GM23338 (cell line): ENCODE measurements around the gene TATDN3.

Experiments
- CREB1 ChIP-seq: fragments of 250-450 bp; sonication (Bioruptor Pico); IDR thresholded peaks from 2 replicates; pipeline ENCODE4 v1.5.0; 2020; ENCODE audit warnings: low read depth, mild to moderate bottlenecking, moderate library complexity
- CTCF ChIP-seq, 2 experiments: fragments of 200-600 bp in 1 of 2; sonication (generic) in 1 of 2; conservative IDR thresholded peaks; 2 replicates each; pipeline versions ENCODE4 v1.5.1 to v1.6.1; 2016 to 2017; ENCODE audit warnings: antibody characterized with exemption in 2 of 2, low read depth in 2 of 2, mild to moderate bottlenecking in 2 of 2, moderate library complexity in 1 of 2
- EZH2 ChIP-seq: fragments of 200-600 bp; sonication (generic); IDR thresholded peaks from one replicate; pipeline ENCODE4 v1.8.0; 2017; ENCODE audit warnings: antibody characterized with exemption, mild to moderate bottlenecking, low read depth; ENCODE audit not compliant: unreplicated experiment
- EZH2phosphoT487 ChIP-seq: fragments of 200-600 bp; sonication (generic); IDR thresholded peaks from one replicate; pipeline ENCODE4 v1.8.1; 2018; ENCODE audit warnings: antibody characterized with exemption; ENCODE audit not compliant: unreplicated experiment
- JUNB ChIP-seq: IDR thresholded peaks from one replicate; pipeline ENCODE4 v1.6.1; 2016; ENCODE audit warnings: antibody characterized with exemption; ENCODE audit not compliant: unreplicated experiment
- POLR2AphosphoS5 ChIP-seq: IDR thresholded peaks from 2 replicates; pipeline ENCODE4 v1.6.1; 2016; ENCODE audit warnings: antibody characterized with exemption, low read depth
- STAT1 ChIP-seq: IDR thresholded peaks from one replicate; pipeline ENCODE4 v1.6.1; 2016; ENCODE audit warnings: antibody characterized with exemption; ENCODE audit not compliant: unreplicated experiment
- ZNF114 ChIP-seq: fragments of 250-450 bp; sonication (Bioruptor Pico); IDR thresholded peaks from 2 replicates; pipeline ENCODE4 v1.5.0; 2020; ENCODE audit warnings: mild to moderate bottlenecking, moderate library complexity
- ZNF331 ChIP-seq: fragments of 250-450 bp; sonication (Bioruptor Pico); IDR thresholded peaks from 2 replicates; pipeline ENCODE4 v1.5.0; 2020; ENCODE audit warnings: low read depth, mild to moderate bottlenecking, moderate library complexity
- TF ChIP-seq, protein P1 (sequence below): IDR thresholded peaks from 2 replicates; pipeline ENCODE4 v1.6.1; 2016; ENCODE audit warnings: antibody characterized with exemption
- TF ChIP-seq, protein P2 (sequence below): IDR thresholded peaks from one replicate; pipeline ENCODE4 v1.6.1; 2018; ENCODE audit warnings: antibody characterized with exemption; ENCODE audit not compliant: unreplicated experiment

GRCh38 chr1:212827171-212827776 lies 35.6 kb downstream of the TATDN3 start:
- no peak for TF ChIP-seq CTCF (conservative IDR thresholded peaks at IDR 0.05; ENCODE audit: low read depth in 2 of 2)
- no peak for TF ChIP-seq EZH2
- no peak for TF ChIP-seq EZH2phosphoT487
- TF ChIP-seq POLR2AphosphoS5, result no peak
- TF ChIP-seq CREB1, result no peak
- no peak for TF ChIP-seq ZNF331 (CRISPR knock-in tag)
- TF ChIP-seq JUNB, result no peak
- TF ChIP-seq, protein P1, sequence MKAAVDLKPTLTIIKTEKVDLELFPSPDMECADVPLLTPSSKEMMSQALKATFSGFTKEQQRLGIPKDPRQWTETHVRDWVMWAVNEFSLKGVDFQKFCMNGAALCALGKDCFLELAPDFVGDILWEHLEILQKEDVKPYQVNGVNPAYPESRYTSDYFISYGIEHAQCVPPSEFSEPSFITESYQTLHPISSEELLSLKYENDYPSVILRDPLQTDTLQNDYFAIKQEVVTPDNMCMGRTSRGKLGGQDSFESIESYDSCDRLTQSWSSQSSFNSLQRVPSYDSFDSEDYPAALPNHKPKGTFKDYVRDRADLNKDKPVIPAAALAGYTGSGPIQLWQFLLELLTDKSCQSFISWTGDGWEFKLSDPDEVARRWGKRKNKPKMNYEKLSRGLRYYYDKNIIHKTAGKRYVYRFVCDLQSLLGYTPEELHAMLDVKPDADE, result no peak
- TF ChIP-seq, protein P2, sequence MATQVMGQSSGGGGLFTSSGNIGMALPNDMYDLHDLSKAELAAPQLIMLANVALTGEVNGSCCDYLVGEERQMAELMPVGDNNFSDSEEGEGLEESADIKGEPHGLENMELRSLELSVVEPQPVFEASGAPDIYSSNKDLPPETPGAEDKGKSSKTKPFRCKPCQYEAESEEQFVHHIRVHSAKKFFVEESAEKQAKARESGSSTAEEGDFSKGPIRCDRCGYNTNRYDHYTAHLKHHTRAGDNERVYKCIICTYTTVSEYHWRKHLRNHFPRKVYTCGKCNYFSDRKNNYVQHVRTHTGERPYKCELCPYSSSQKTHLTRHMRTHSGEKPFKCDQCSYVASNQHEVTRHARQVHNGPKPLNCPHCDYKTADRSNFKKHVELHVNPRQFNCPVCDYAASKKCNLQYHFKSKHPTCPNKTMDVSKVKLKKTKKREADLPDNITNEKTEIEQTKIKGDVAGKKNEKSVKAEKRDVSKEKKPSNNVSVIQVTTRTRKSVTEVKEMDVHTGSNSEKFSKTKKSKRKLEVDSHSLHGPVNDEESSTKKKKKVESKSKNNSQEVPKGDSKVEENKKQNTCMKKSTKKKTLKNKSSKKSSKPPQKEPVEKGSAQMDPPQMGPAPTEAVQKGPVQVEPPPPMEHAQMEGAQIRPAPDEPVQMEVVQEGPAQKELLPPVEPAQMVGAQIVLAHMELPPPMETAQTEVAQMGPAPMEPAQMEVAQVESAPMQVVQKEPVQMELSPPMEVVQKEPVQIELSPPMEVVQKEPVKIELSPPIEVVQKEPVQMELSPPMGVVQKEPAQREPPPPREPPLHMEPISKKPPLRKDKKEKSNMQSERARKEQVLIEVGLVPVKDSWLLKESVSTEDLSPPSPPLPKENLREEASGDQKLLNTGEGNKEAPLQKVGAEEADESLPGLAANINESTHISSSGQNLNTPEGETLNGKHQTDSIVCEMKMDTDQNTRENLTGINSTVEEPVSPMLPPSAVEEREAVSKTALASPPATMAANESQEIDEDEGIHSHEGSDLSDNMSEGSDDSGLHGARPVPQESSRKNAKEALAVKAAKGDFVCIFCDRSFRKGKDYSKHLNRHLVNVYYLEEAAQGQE, result no peak
- no peak for TF ChIP-seq ZNF114
- TF ChIP-seq STAT1, result no peak
